ENCODE results near the gene EFNA5. TPM values are rescaled to one million over a fixed set of nuclear protein-coding genes. Genes with fewer than 3 reads are reported as not detected.

EFNA5 gene
- total RNA-seq, 1 donor from 2014 or later = 10.2 TPM

GRCh38 chr5:107597803-107598202 is 72.9 kb downstream of the EFNA5 start:
- H3K4me3 ChIP-seq = no peak overlapping the region
- no peak for ATAC-seq
- H3K27ac ChIP-seq = no peak overlapping the region
- TF ChIP-seq, protein P1, sequence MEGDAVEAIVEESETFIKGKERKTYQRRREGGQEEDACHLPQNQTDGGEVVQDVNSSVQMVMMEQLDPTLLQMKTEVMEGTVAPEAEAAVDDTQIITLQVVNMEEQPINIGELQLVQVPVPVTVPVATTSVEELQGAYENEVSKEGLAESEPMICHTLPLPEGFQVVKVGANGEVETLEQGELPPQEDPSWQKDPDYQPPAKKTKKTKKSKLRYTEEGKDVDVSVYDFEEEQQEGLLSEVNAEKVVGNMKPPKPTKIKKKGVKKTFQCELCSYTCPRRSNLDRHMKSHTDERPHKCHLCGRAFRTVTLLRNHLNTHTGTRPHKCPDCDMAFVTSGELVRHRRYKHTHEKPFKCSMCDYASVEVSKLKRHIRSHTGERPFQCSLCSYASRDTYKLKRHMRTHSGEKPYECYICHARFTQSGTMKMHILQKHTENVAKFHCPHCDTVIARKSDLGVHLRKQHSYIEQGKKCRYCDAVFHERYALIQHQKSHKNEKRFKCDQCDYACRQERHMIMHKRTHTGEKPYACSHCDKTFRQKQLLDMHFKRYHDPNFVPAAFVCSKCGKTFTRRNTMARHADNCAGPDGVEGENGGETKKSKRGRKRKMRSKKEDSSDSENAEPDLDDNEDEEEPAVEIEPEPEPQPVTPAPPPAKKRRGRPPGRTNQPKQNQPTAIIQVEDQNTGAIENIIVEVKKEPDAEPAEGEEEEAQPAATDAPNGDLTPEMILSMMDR (IDR thresholded peaks at IDR 0.05) = no peak
- no peaks in the 10 kb centered on the region for H3K4me1 ChIP-seq
- H3K36me3 ChIP-seq = no peaks in the 10 kb centered on the region
- H3K9me3 ChIP-seq = no peaks in the 10 kb centered on the region
- no peak for DNase-seq
- intact Hi-C loops (cut with DNase I) = no loop called here
- H3K27me3 ChIP-seq (ENCODE audit: low read depth) = no peaks in the 10 kb centered on the region

DNA sequence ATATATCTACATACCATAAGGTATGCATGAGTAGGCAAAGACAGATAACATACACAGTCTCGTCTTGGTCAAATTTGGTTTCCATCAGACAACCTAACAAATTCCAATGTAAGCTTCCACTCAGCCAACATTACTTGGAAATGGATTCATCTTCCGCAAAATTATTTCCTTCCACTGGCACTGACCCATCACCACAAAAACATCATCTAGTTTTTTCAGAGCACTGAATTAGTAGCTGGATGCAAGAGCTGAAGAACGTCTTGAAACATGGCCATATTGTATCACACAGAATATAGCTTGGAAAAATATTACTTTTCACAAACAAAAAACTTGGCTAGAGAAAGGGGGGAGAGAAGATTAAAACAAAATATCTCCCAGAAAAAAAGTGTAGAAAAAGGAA is 73.5 kb downstream of the EFNA5 start:
- Histone ChIP-seq H3K4me3 (no peak overlapping the region), H3K9me3 (no peaks in the 10 kb centered on the region), H3K36me3 (no peaks in the 10 kb centered on the region), H3K27ac (no peak overlapping the region), H3K4me1 (no peaks in the 10 kb centered on the region), H3K27me3 (ENCODE audit: low read depth) (no peaks in the 10 kb centered on the region)
- ATAC-seq (no peak), DNase-seq (no peak)
- TF ChIP-seq, protein P1 (IDR thresholded peaks at IDR 0.05) = no peak
- intact Hi-C loops (cut with DNase I) = no loop called here

DNA sequence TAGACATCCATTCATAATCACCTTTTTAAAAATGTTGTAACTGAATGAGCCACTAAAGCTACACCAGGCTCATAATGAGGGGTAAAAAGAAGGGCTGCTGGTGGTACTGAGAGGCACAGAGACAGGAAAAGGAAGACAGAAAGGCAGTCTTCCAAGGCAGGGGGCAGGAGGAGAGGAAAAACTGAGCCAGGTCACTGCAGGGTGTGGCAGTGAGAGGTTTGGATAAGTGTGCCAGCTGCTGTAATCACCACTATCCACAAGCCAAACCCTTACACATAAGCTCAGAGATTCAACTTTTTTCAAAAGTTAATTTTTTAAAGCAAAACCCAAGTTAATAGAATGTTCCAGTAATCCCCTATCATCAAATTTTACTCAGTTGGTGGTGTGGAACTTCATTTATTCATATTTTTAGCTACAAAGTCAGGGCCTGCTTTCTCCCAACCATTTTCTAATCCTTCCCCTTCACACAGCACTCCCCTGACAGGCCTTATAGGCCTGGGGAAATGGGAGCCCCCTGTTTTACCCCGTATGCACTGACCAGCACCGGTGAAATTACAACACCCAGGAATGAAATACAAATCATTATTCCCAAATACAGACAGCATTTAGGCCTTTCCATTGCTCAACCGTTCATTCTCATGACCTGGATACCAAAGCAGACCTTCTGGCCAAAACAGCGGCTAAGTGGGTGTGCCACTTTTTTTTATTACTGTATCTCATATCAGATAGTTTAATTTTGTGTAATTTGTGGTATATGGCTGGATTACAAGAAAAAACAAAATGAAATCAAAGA is 76.3 kb downstream of the EFNA5 start:
- intact Hi-C loops (cut with DNase I) = no loop called here
- DNase-seq (no peak), ATAC-seq (no peak)
- Histone ChIP-seq H3K4me1 (no peaks in the 10 kb centered on the region), H3K4me3 (no peak overlapping the region), H3K9me3 (no peaks in the 10 kb centered on the region), H3K27me3 (ENCODE audit: low read depth) (no peaks in the 10 kb centered on the region), H3K36me3 (no peaks in the 10 kb centered on the region), H3K27ac (no peak overlapping the region)
- TF ChIP-seq, protein P1 (IDR thresholded peaks at IDR 0.05) = no peak

GRCh38 chr5:107593009-107593408 is 77.7 kb downstream of the EFNA5 start:
- H3K36me3 ChIP-seq = no peaks in the 10 kb centered on the region
- H3K4me3 ChIP-seq = no peak overlapping the region
- intact Hi-C loops (cut with DNase I) = no loop called here
- H3K27me3 ChIP-seq (ENCODE audit: low read depth) = no peaks in the 10 kb centered on the region
- ATAC-seq = no peak
- DNase-seq = no peak
- no peak overlapping the region for H3K27ac ChIP-seq
- H3K9me3 ChIP-seq = no peaks in the 10 kb centered on the region
- TF ChIP-seq, protein P1 (IDR thresholded peaks at IDR 0.05) = no peak
- no peaks in the 10 kb centered on the region for H3K4me1 ChIP-seq

- no peaks in the 10 kb centered on the region for H3K4me1 ChIP-seq
- H3K27ac ChIP-seq = no peak overlapping the region
- H3K27me3 ChIP-seq (ENCODE audit: low read depth) = no peaks in the 10 kb centered on the region
- DNase-seq (no peak), ATAC-seq (no peak)
- intact Hi-C loops (cut with DNase I) = no loop called here
- no peaks in the 10 kb centered on the region for H3K9me3 ChIP-seq
- no peak overlapping the region for H3K4me3 ChIP-seq
- H3K36me3 ChIP-seq = no peaks in the 10 kb centered on the region
- TF ChIP-seq, protein P1 (IDR thresholded peaks at IDR 0.05) = no peak
These were observed 78.2 kb downstream of the EFNA5 start for GRCh38 chr5:107592515-107592914.

Data from lower lobe of right lung (tissue), 2 donors.